Measurements from ENCODE around the gene ANKRD55.

GRCh38 chr5:56169281-56169680, 63.8 kb downstream of the ANKRD55 start:
- TF ChIP-seq CTCF (IDR thresholded peaks at IDR 0.05) = no peak
- TF ChIP-seq POLR2A (IDR thresholded peaks at IDR 0.05; ENCODE audit: low read depth) = no peak
- TF ChIP-seq EP300 (IDR thresholded peaks at IDR 0.05) = no peak
